HG03108 (cell line): ENCODE results near the gene VWA7.

Experiments used
- ATAC-seq: cut with Tn5 transposase; IDR thresholded peaks from one replicate; pipeline ENCODE4 v1.9.1; 2021; ENCODE audit warnings: moderate library complexity; ENCODE audit not compliant: unreplicated experiment

The VWA7 gene

GRCh38 chr6:31717499-31718222 is 59.5 kb downstream of the VWA7 start:
- ATAC-seq = no peak
